Vagina (tissue), 2 donors: ENCODE data around the gene PTGS1.

Experiments
- POLR2A ChIP-seq, 2 donors: fragments of 450-650 bp; IDR thresholded peaks; one replicate each; pipeline ENCODE4 v1.6.1; 2017; ENCODE audit warnings: antibody characterized with exemption in 2 of 2, mild to moderate bottlenecking in 2 of 2, moderate library complexity in 2 of 2
- POLR2AphosphoS5 ChIP-seq, 2 donors: sonication (generic); formaldehyde crosslinking; IDR thresholded peaks; one replicate each; pipeline ENCODE4 v1.9.0; 2017; ENCODE audit warnings: antibody characterized with exemption in 2 of 2, mild to moderate bottlenecking in 2 of 2, low read depth in 1 of 2; ENCODE audit not compliant: insufficient read depth in 1 of 2

GRCh38 chr9:122371846-122372245 lies 1.0 kb downstream of the PTGS1 start:
- TF ChIP-seq POLR2A (IDR thresholded peaks at IDR 0.05), result no peak
- no peak for TF ChIP-seq POLR2AphosphoS5 (IDR thresholded peaks at IDR 0.05; ENCODE audit: insufficient read depth in 1 of 2, low read depth in 1 of 2)
